ENCODE results near the gene SLX9.

Gene SLX9

DNA sequence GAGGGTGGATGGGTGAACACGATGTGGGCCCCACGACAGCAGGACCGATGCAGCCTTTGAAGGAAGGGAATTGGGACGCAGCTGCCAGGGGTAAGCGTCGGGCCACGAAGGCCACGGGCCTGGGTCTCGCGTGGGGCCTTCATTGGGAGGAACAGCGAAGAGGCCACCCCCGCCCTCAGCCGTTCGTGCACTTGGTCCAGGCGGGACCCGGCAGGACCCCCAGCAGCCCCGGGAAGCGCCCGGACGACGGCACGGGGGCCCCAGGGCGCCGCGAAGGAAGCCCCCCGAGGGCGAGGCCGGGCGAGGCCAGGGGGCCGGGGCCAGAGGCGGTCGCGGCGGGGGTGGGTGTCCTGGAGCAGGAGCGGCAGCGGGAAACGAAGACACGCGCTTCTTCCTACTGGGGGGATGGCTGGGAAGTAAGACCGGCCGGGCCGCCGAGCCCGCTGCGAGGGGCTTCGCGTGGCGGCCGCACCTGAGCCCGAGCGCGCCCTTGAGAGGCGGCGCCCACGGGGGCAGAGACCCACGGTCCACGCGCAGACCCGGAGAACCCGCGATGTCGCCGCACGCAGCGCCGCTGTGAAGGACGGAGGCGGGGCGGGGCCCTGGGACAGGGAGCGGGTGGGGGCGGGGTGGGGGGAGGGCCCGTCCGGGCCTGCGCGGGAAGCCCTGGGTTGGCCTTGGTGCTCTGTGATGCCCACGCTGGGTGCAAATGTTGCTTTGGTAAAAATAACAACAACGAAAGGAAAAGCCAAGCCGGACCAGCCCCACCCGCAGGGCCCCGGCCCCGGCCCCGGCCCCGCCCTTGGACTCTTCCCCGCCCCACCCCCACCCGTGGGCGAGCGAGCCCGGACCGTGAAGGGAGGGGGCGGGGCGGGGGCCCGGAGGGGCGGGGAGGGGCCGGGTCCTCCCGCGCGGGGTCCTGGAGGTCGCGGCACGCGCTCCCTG is 78.6 kb downstream of the SLX9 start:
- 13% methylated on average over 44 of the region's 101 CpGs for WGBS
- no peak for DNase-seq

DNA sequence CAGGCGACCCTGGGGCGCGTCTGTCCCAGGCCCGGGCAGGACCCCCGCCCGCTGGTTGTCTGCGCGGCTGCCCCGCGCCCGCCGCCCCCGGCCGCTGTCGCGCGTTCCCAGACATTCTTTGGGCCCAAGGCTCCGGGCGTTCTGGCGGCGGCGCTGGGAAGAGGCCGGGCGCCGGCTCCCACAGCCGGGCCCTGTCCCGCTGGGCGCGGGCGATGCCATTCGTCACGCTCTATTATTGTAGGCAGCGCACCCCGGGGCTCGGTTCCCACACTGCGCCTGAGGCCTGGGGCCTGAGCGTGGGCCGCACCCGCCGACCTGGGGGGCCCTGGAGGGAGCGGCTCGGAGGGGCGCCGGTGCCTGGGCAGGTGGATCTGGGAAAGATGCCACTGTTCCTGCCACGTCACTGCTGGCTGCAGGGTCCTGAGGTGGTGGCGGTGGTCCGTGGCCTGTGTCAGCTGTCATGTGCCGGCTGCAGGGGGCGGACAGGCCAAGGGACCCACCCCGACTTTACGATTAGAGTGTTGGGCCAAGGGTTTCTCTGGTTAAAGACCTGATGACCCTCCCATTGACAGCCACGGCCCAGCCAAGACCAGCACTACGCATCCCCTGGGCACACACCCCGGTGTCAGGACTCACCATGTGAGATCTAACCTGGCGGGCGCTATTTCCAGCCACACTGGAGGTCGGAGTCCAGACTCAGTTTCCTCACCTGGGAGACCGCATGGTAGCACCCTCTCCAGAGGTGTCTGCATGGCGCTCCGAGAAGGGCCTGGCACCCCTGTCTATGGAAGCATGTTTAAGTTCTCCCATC is 79.5 kb downstream of the SLX9 start:
- no peak overlapping the region for H2BK120ac ChIP-seq (ENCODE audit: low read depth, low read length)
- no peak overlapping the region for H2AFZ ChIP-seq (ENCODE audit: low read depth, low read length)
- no peak overlapping the region for H3K9ac ChIP-seq (ENCODE audit: low read length)
- no peak overlapping the region for H2AK5ac ChIP-seq (ENCODE audit: low read length, severe bottlenecking)
- no peak overlapping the region for H3K14ac ChIP-seq (ENCODE audit: low read length in 2 of 2)
- DNase-seq: peak; percentile 53
- no peak overlapping the region for H3K4me3 ChIP-seq (ENCODE audit: insufficient read depth in 1 of 2, low read depth in 1 of 2, low read length in 2 of 2)
- WGBS: 48% methylated on average over 56 of the region's 60 CpGs
- no peaks in the 10 kb centered on the region for H3K36me3 ChIP-seq (ENCODE audit: control insufficient read depth in 1 of 2, insufficient read depth in 2 of 2, low read depth in 1 of 2, low read length in 2 of 2)
- peak overlapping the region; percentile 28 for H4K91ac ChIP-seq (ENCODE audit: low read length)
- H3K18ac ChIP-seq (ENCODE audit: low read depth in 1 of 2, low read length in 2 of 2): no peak overlapping the region
- H2BK5ac ChIP-seq (ENCODE audit: low read depth, low read length, poor library complexity, severe bottlenecking): no peak overlapping the region
- H3K27me3 ChIP-seq (ENCODE audit: control insufficient read depth in 1 of 2, insufficient read depth in 1 of 2, low read length in 2 of 2): peaks cover 0 to 36% of the 10 kb centered on the region in 2 experiments
- peak overlapping the region in 1 of 2 experiments; percentile 84 for H3K4ac ChIP-seq (ENCODE audit: low read depth in 1 of 2, low read length in 2 of 2)
- peaks cover 4% of the 10 kb centered on the region for H3K9me3 ChIP-seq (ENCODE audit: control insufficient read depth, low read length)
- H2BK15ac ChIP-seq (ENCODE audit: low read depth, poor library complexity, severe bottlenecking): no peak overlapping the region
- peak overlapping the region; percentile 61 for H3K4me2 ChIP-seq (ENCODE audit: low read length, poor library complexity, severe bottlenecking)
- peak overlapping the region; percentile 7 for H4K8ac ChIP-seq (ENCODE audit: low read length)
- H3K27ac ChIP-seq (ENCODE audit: low read length, poor library complexity, severe bottlenecking): no peak overlapping the region
- no peaks in the 10 kb centered on the region for H3K79me1 ChIP-seq (replicated peaks; ENCODE audit: low read length, poor library complexity, severe bottlenecking)
- no peak overlapping the region for H3K23ac ChIP-seq (ENCODE audit: low read length in 2 of 2)
- peak overlapping the region in 1 of 2 experiments; percentile 47 for H2BK12ac ChIP-seq (ENCODE audit: low read length in 2 of 2)
- H3K4me1 ChIP-seq (ENCODE audit: control insufficient read depth, insufficient read depth, low read depth, low read length): peaks cover 35% of the 10 kb centered on the region

More for the DNA sequence above, 78.6 kb downstream of the SLX9 start:
- no peaks in the 10 kb centered on the region for H3K9me3 ChIP-seq (ENCODE audit: control insufficient read depth, low read length)
- no peak overlapping the region for H3K9ac ChIP-seq (ENCODE audit: low read length)
- no peaks in the 10 kb centered on the region for H3K36me3 ChIP-seq (ENCODE audit: control insufficient read depth in 1 of 2, insufficient read depth in 2 of 2, low read depth in 1 of 2, low read length in 2 of 2)
- H3K4me1 ChIP-seq (ENCODE audit: control insufficient read depth, insufficient read depth, low read depth, low read length): peaks cover 40% of the 10 kb centered on the region
- peak overlapping the region; percentile 46 for H2AFZ ChIP-seq (ENCODE audit: low read depth, low read length)
- H2BK5ac ChIP-seq (ENCODE audit: low read depth, low read length, poor library complexity, severe bottlenecking): no peak overlapping the region
- no peaks in the 10 kb centered on the region for H3K79me1 ChIP-seq (replicated peaks; ENCODE audit: low read length, poor library complexity, severe bottlenecking)
- H4K8ac ChIP-seq (ENCODE audit: low read length): peak overlapping the region; percentile 76
- H2BK12ac ChIP-seq (ENCODE audit: low read length in 2 of 2): peak overlapping the region in 1 of 2 experiments; percentile 81
- H3K27ac ChIP-seq (ENCODE audit: low read length, poor library complexity, severe bottlenecking): no peak overlapping the region
- peak overlapping the region; percentile 87 for H3K4me2 ChIP-seq (ENCODE audit: low read length, poor library complexity, severe bottlenecking)
- H3K14ac ChIP-seq (ENCODE audit: low read length in 2 of 2): no peak overlapping the region
- peak overlapping the region; percentile 18 for H2AK5ac ChIP-seq (ENCODE audit: low read length, severe bottlenecking)
- peak overlapping the region in 1 of 2 experiments; percentile 17 for H3K4ac ChIP-seq (ENCODE audit: low read depth in 1 of 2, low read length in 2 of 2)
- peak overlapping the region; percentile 76 for H4K91ac ChIP-seq (ENCODE audit: low read length)
- H2BK15ac ChIP-seq (ENCODE audit: low read depth, poor library complexity, severe bottlenecking): peak overlapping the region; percentile 92
- peak overlapping the region; percentile 57 for H2BK120ac ChIP-seq (ENCODE audit: low read depth, low read length)
- H3K27me3 ChIP-seq (ENCODE audit: control insufficient read depth in 1 of 2, insufficient read depth in 1 of 2, low read length in 2 of 2): peaks cover 0 to 36% of the 10 kb centered on the region in 2 experiments
- H3K23ac ChIP-seq (ENCODE audit: low read length in 2 of 2): peak overlapping the region in 1 of 2 experiments; percentile 14
- peak overlapping the region; percentile 78 to 85 for H3K18ac ChIP-seq (ENCODE audit: low read depth in 1 of 2, low read length in 2 of 2)
- peak overlapping the region in 1 of 2 experiments; percentile 49 for H3K4me3 ChIP-seq (ENCODE audit: insufficient read depth in 1 of 2, low read depth in 1 of 2, low read length in 2 of 2)

DNA sequence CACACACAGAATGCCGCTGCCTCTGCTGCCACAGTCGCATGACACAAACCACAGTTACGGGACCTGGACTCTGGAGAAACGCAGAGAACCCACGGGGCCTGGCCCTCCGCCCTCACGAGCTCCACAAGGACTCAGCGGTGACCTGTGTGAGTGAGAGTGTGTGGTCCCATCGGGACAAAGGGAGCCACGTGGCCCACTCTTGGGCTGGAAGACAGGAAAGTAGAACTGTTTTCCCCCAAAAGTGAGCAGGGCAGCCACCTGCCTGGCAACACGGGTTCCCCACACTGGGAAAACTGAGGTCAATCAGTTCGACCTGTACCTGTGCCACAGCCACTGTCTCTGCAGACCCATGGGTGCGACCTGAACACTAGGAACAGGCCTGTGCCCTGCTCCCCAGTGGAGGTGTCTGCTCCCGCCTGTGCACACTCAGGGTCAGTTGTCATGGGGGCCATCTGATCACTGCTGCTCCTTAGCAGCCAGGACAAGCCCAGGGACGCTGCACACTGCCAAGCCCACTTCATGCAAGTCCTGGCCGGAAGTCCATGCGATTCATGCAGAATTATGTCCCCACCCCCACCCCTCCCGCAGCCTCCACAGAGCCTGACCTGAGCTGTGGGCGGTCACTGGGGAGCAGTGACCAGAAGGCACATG is 80.2 kb downstream of the SLX9 start:
- Histone ChIP-seq H3K9me3 (ENCODE audit: control insufficient read depth, low read length) (peaks cover 8% of the 10 kb centered on the region), H3K4ac (ENCODE audit: low read depth in 1 of 2, low read length in 2 of 2) (no peak overlapping the region), H3K4me1 (ENCODE audit: control insufficient read depth, insufficient read depth, low read depth, low read length) (peaks cover 31% of the 10 kb centered on the region), H3K4me2 (ENCODE audit: low read length, poor library complexity, severe bottlenecking) (no peak overlapping the region), H2AFZ (ENCODE audit: low read depth, low read length) (no peak overlapping the region), H3K27ac (ENCODE audit: low read length, poor library complexity, severe bottlenecking) (no peak overlapping the region), H3K79me1 (replicated peaks; ENCODE audit: low read length, poor library complexity, severe bottlenecking) (no peaks in the 10 kb centered on the region), H2BK5ac (ENCODE audit: low read depth, low read length, poor library complexity, severe bottlenecking) (no peak overlapping the region), H3K27me3 (ENCODE audit: control insufficient read depth in 1 of 2, insufficient read depth in 1 of 2, low read length in 2 of 2) (peaks cover 0 to 33% of the 10 kb centered on the region in 2 experiments), H3K9ac (ENCODE audit: low read length) (no peak overlapping the region), H3K23ac (ENCODE audit: low read length in 2 of 2) (no peak overlapping the region), H2BK120ac (ENCODE audit: low read depth, low read length) (no peak overlapping the region), H2AK5ac (ENCODE audit: low read length, severe bottlenecking) (no peak overlapping the region), H4K91ac (ENCODE audit: low read length) (no peak overlapping the region), H3K36me3 (ENCODE audit: control insufficient read depth in 1 of 2, insufficient read depth in 2 of 2, low read depth in 1 of 2, low read length in 2 of 2) (no peaks in the 10 kb centered on the region), H4K8ac (ENCODE audit: low read length) (no peak overlapping the region), H2BK15ac (ENCODE audit: low read depth, poor library complexity, severe bottlenecking) (no peak overlapping the region), H3K14ac (ENCODE audit: low read length in 2 of 2) (no peak overlapping the region), H2BK12ac (ENCODE audit: low read length in 2 of 2) (no peak overlapping the region), H3K18ac (ENCODE audit: low read depth in 1 of 2, low read length in 2 of 2) (no peak overlapping the region), H3K4me3 (ENCODE audit: insufficient read depth in 1 of 2, low read depth in 1 of 2, low read length in 2 of 2) (no peak overlapping the region)
- WGBS: 84% methylated on average over 19 of the region's 19 CpGs
- DNase-seq: no peak

Data from mesenchymal stem cell (in vitro differentiated cells and primary cell).